Mononuclear cell (primary cell): Measurements from ENCODE around the gene CCDC28B. TPM values are rescaled to one million over a fixed set of nuclear protein-coding genes. Genes with fewer than 3 reads are reported as not detected.

Experiments used
- H3K27me3 ChIP-seq: 2 replicates; pipeline ENCODE4 v1.6.0; 2011; ENCODE audit warnings: low read length, control low read depth; ENCODE audit not compliant: insufficient read depth
- H3K4me1 ChIP-seq: 2 replicates; pipeline ENCODE4 v1.5.1; 2011; ENCODE audit warnings: mild to moderate bottlenecking, low read length, control low read depth; ENCODE audit not compliant: insufficient read depth
- H3K4me3 ChIP-seq: 2 replicates; pipeline ENCODE4 v1.5.1; 2011; ENCODE audit warnings: mild to moderate bottlenecking, low read length, moderate library complexity
- H3K9me3 ChIP-seq: 2 replicates; pipeline ENCODE4 v1.5.1; 2011; ENCODE audit warnings: low read depth, mild to moderate bottlenecking, control low read depth, low read length
- total RNA-seq: library from RNA; depleted of rRNA; stranded (reverse); fragments of >200 nt; gene quantifications from one replicate; pipeline ENCODE4 v1.2.3, GENCODE V29; 2012

Gene CCDC28B
- total RNA-seq, 1 donor = 3.7 TPM

DNA sequence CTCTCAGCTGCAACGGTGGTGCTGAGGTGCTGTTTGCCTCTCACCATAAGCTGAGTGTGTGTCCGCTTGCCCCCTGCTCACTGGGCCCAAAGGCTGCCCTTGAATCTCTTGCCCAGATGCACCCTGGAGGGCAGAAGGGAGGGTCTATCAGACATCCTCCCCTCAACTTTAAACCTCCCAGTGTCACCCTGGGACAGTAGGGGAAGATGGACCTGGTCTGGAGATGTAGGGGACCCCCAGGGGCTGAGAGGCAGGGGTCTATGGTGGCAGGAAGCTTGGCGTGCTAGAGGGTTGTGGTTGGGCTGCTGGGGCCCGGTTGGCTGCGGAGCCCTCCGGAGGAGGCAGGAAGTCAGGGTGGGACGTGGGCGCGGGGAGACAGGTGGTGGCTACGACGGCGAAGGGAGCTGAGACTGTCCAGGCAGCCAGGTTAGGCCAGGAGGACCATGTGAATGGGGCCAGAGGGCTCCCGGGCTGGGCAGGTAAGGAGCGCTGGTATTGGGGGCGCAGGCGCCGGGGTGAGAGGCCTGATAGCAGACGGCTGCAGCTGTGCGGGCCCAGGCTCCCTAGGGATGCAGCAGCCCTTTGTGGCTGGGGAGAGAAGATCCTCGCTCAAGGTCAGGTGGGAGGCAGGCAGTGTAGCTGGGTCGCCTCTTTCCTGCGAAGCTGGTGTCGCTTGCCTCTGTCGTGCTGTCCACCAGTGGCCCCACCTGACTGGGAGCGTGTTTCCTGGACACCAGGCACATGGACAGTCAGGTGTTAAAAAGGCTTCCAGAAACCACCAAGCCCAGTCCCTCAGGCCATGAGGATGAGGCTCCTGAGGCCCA, 50.7 kb downstream of the CCDC28B start, which contains the start of gene LCK:
TSS of gene LCK (plus strand) at position 373 of the 824 bp plus-strand sequence. CDS start 23,065 bp downstream, outside the sequence.
- Histone ChIP-seq H3K4me3 (peak within 1 kb of the TSS; percentile 54), H3K4me1 (peaks cover 90% of the 10 kb centered on the region), H3K27me3 (no peaks in the 10 kb centered on the region), H3K9me3 (no peaks in the 10 kb centered on the region)

Other genes with a start within 250 kb of the CCDC28B start
- 54.7 TPM for gene KHDRBS1, start 186.7 kb upstream of the CCDC28B start, total RNA-seq
- gene TMEM39B, start 127.7 kb upstream of the CCDC28B start, total RNA-seq = 2.9 TPM
- 46.9 TPM for gene KPNA6, start 92.5 kb upstream of the CCDC28B start, total RNA-seq
- 10.5 TPM for gene TXLNA, start 20.9 kb upstream of the CCDC28B start, total RNA-seq
- gene IQCC, start 5.1 kb downstream of the CCDC28B start, total RNA-seq = 0.52 TPM
- gene DCDC2B, start 8.5 kb downstream of the CCDC28B start, total RNA-seq = not detected
- 6.6 TPM for gene TMEM234, start 21.8 kb downstream of the CCDC28B start, total RNA-seq
- 122 TPM for gene EIF3I, start 21.8 kb downstream of the CCDC28B start, total RNA-seq
- not detected for gene FAM167B, start 46.6 kb downstream of the CCDC28B start, total RNA-seq
- 112 TPM for gene LCK, start 50.7 kb downstream of the CCDC28B start, total RNA-seq
- 58.8 TPM for gene HDAC1, start 91.5 kb downstream of the CCDC28B start, total RNA-seq
- gene MARCKSL1, start 135.6 kb downstream of the CCDC28B start, total RNA-seq = 39.9 TPM
- 11.5 TPM for gene FAM229A, start 161.9 kb downstream of the CCDC28B start, total RNA-seq
- gene TSSK3, start 161.9 kb downstream of the CCDC28B start, total RNA-seq = not detected
- 134 TPM for gene BSDC1, start 193.8 kb downstream of the CCDC28B start, total RNA-seq